Mesothelial cell of epicardium (in vitro differentiated cells): ENCODE results near the gene ALK. TPM values are rescaled to one million over a fixed set of nuclear protein-coding genes. Genes with fewer than 3 reads are reported as not detected.

Experiments used
- DNase-seq, 2 experiments: peaks; one replicate each; pipeline ENCODE4 v3.0.0; 2021; ENCODE audit warnings: low spot score in 2 of 2; ENCODE audit not compliant: unreplicated experiment in 2 of 2
- H3K27ac Mint-ChIP-seq: 2 replicates; pipeline ENCODE4 v1.8.0; 2021; ENCODE audit warnings: mixed read lengths
- H3K27me3 Mint-ChIP-seq: 2 replicates; pipeline ENCODE4 v1.8.0; 2021; ENCODE audit warnings: low read depth, mixed read lengths
- H3K36me3 Mint-ChIP-seq: 2 replicates; pipeline ENCODE4 v1.8.0; 2021; ENCODE audit warnings: mixed read lengths
- H3K4me1 Mint-ChIP-seq: 2 replicates; pipeline ENCODE4 v1.8.0; 2021; ENCODE audit warnings: mixed read lengths
- H3K4me3 Mint-ChIP-seq: 2 replicates; pipeline ENCODE4 v1.8.0; 2021; ENCODE audit warnings: mild to moderate bottlenecking, moderate library complexity, mixed read lengths
- H3K9me3 Mint-ChIP-seq: 2 replicates; pipeline ENCODE4 v1.8.0; 2021; ENCODE audit warnings: mixed read lengths
- CTCF ChIP-seq: fragments of 200-600 bp; sonication (generic); IDR thresholded peaks from one replicate; pipeline ENCODE4 v1.5.0; 2021; ENCODE audit warnings: antibody characterized with exemption; ENCODE audit not compliant: unreplicated experiment
- total RNA-seq: library from RNA; stranded (reverse); gene quantifications from 3 replicates; pipeline ENCODE4 v1.2.1, GENCODE V29; 2021

Gene ALK
- total RNA-seq, 1 donor from 2014 or later = 0.13 TPM

- Mint-ChIP-seq H3K4me3 (no peak overlapping the region), H3K27ac (no peak overlapping the region), H3K4me1 (peaks cover 5% of the 10 kb centered on the region), H3K27me3 (peaks cover 48% of the 10 kb centered on the region), H3K9me3 (no peaks in the 10 kb centered on the region), H3K36me3 (no peaks in the 10 kb centered on the region)
- no peak for DNase-seq
- TF ChIP-seq CTCF = no peak
Observed at GRCh38 chr2:29227935-29228675, 693.3 kb downstream of the ALK start.

- H3K27ac Mint-ChIP-seq = no peak overlapping the region
- H3K36me3 Mint-ChIP-seq = no peaks in the 10 kb centered on the region
- H3K9me3 Mint-ChIP-seq = no peaks in the 10 kb centered on the region
- no peak for TF ChIP-seq CTCF
- H3K27me3 Mint-ChIP-seq = peaks cover 55% of the 10 kb centered on the region
- H3K4me3 Mint-ChIP-seq = no peak overlapping the region
- DNase-seq = no peak
- H3K4me1 Mint-ChIP-seq = peaks cover 5% of the 10 kb centered on the region
Observed at GRCh38 chr2:29226808-29227207, 694.6 kb downstream of the ALK start.

- no peak for TF ChIP-seq CTCF
- no peak for DNase-seq
- Mint-ChIP-seq H3K9me3 (no peaks in the 10 kb centered on the region), H3K4me1 (peaks cover 5% of the 10 kb centered on the region), H3K27ac (no peak overlapping the region), H3K4me3 (no peak overlapping the region), H3K36me3 (no peaks in the 10 kb centered on the region), H3K27me3 (peaks cover 55% of the 10 kb centered on the region)
Observed at GRCh38 chr2:29226375-29226774, 695.0 kb downstream of the ALK start.

- H3K27ac Mint-ChIP-seq = no peak overlapping the region
- H3K36me3 Mint-ChIP-seq = no peaks in the 10 kb centered on the region
- DNase-seq = no peak
- peaks cover 57% of the 10 kb centered on the region for H3K27me3 Mint-ChIP-seq
- no peak for TF ChIP-seq CTCF
- no peak overlapping the region for H3K4me3 Mint-ChIP-seq
- H3K4me1 Mint-ChIP-seq = peaks cover 5% of the 10 kb centered on the region
- H3K9me3 Mint-ChIP-seq = no peaks in the 10 kb centered on the region
Observed at GRCh38 chr2:29225814-29226213, 695.6 kb downstream of the ALK start.

GRCh38 chr2:29224693-29225551 lies 696.5 kb downstream of the ALK start:
- Mint-ChIP-seq H3K4me1 (peaks cover 5% of the 10 kb centered on the region), H3K36me3 (no peaks in the 10 kb centered on the region), H3K9me3 (no peaks in the 10 kb centered on the region), H3K27me3 (peaks cover 64% of the 10 kb centered on the region), H3K4me3 (no peak overlapping the region), H3K27ac (no peak overlapping the region)
- no peak for DNase-seq
- no peak for TF ChIP-seq CTCF
